Parathyroid adenoma (tissue), 2 donors: Measurements from ENCODE around the gene GPAM.

ENCODE experiments used
- H2AFZ ChIP-seq: fragments of 300-600 bp; sonication (generic); one replicate; pipeline ENCODE4 v1.7.0; 2017; ENCODE audit warnings: antibody characterized with exemption, mild to moderate bottlenecking
- H3K27ac ChIP-seq: fragments of 300-600 bp; sonication (generic); one replicate; pipeline ENCODE4 v1.7.0; 2017
- H3K27me3 ChIP-seq: fragments of 300-600 bp; sonication (generic); one replicate; pipeline ENCODE4 v1.7.0; 2017; ENCODE audit warnings: low read length; ENCODE audit not compliant: control insufficient read depth, insufficient read depth
- H3K36me3 ChIP-seq: fragments of 300-600 bp; sonication (generic); one replicate; pipeline ENCODE4 v1.7.0; 2017; ENCODE audit warnings: low read length; ENCODE audit not compliant: control insufficient read depth, insufficient read depth
- H3K4me1 ChIP-seq: fragments of 300-600 bp; sonication (generic); one replicate; pipeline ENCODE4 v1.7.0; 2017; ENCODE audit warnings: control low read depth
- H3K4me2 ChIP-seq: fragments of 300-600 bp; sonication (generic); one replicate; pipeline ENCODE4 v1.7.0; 2017; ENCODE audit warnings: low read length
- H3K4me3 ChIP-seq: fragments of 300-600 bp; sonication (generic); one replicate; pipeline ENCODE4 v1.7.0; 2017; ENCODE audit warnings: low read depth, low read length
- H3K79me2 ChIP-seq: fragments of 300-600 bp; sonication (generic); one replicate; pipeline ENCODE4 v1.7.0; 2017; ENCODE audit warnings: control low read depth
- H3K9ac ChIP-seq: fragments of 300-600 bp; sonication (generic); one replicate; pipeline ENCODE4 v1.7.0; 2017; ENCODE audit warnings: mild to moderate bottlenecking
- H3K9me3 ChIP-seq: fragments of 300-600 bp; sonication (generic); one replicate; pipeline ENCODE4 v1.7.0; 2017; ENCODE audit warnings: low read length; ENCODE audit not compliant: control insufficient read depth
- TF ChIP-seq, protein P1 (sequence below): fragments of 300-600 bp; sonication (generic); IDR thresholded peaks from one replicate; pipeline ENCODE4 v1.7.0; 2017; ENCODE audit warnings: antibody characterized with exemption, mild to moderate bottlenecking
- donor health status: primary hyperparathyroidism.

The GPAM gene

DNA sequence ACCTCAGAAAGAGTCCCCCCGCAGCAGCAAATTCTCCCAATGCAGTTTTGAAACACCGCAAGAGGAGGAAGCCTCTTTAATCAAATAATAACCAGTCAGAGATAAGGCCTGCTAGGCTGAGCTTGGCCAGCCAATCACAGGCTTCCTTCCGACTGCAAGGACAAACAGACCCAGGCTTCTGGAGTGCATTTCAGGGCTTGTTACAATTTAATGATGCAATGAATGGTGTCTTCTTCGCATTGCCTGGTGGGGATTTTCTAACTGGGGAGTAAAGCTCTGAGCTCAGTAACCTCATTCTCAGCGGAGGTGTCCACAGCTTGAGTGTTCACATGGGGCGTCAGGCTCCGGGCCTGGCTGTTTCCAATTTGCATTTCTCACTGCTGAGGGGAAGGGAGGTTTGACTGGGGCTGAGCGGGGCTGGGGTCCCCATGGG, 31.8 kb upstream of the GPAM start:
- Histone ChIP-seq H3K4me3 (no peak overlapping the region), H3K27me3 (no peaks in the 10 kb centered on the region), H3K9ac (no peak overlapping the region), H3K4me2 (no peak overlapping the region), H3K79me2 (no peaks in the 10 kb centered on the region), H2AFZ (no peak overlapping the region), H3K27ac (no peak overlapping the region), H3K36me3 (no peaks in the 10 kb centered on the region), H3K9me3 (no peaks in the 10 kb centered on the region), H3K4me1 (no peaks in the 10 kb centered on the region)
- TF ChIP-seq, protein P1, sequence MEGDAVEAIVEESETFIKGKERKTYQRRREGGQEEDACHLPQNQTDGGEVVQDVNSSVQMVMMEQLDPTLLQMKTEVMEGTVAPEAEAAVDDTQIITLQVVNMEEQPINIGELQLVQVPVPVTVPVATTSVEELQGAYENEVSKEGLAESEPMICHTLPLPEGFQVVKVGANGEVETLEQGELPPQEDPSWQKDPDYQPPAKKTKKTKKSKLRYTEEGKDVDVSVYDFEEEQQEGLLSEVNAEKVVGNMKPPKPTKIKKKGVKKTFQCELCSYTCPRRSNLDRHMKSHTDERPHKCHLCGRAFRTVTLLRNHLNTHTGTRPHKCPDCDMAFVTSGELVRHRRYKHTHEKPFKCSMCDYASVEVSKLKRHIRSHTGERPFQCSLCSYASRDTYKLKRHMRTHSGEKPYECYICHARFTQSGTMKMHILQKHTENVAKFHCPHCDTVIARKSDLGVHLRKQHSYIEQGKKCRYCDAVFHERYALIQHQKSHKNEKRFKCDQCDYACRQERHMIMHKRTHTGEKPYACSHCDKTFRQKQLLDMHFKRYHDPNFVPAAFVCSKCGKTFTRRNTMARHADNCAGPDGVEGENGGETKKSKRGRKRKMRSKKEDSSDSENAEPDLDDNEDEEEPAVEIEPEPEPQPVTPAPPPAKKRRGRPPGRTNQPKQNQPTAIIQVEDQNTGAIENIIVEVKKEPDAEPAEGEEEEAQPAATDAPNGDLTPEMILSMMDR: no peak

DNA sequence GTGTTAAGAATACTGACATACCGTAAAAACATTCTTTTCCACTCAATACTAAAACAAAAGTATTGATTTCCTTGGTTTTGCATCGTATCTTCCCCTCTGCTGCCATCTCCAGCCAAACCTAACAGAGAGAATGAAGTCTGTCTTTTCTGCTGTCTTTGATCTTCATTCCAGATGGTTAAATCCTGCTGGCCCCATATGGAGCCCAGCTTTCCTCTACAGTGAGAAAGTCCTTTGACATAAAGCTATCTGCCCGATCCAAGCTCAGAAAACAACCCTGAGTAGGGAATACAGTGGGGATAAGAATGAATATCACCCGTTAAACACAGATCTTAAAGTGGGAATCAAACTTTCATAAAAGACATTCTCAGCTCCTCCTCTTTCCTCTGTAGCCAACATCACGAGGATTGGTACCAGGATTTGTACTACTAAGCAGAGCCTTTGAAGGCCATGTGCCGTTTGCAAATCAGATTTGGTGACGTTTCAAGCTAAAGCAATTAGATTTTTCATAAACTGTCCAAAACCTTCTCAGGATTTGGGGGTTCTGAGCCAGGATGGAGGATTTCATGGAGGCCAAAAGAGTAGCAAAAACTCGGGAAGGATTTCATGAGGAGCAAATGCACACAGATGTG, 30.8 kb upstream of the GPAM start:
- no peaks in the 10 kb centered on the region for H3K4me1 ChIP-seq
- no peaks in the 10 kb centered on the region for H3K9me3 ChIP-seq
- no peak overlapping the region for H3K27ac ChIP-seq
- H3K4me2 ChIP-seq: no peak overlapping the region
- TF ChIP-seq, protein P1: no peak
- H3K27me3 ChIP-seq: no peaks in the 10 kb centered on the region
- H3K4me3 ChIP-seq: no peak overlapping the region
- no peaks in the 10 kb centered on the region for H3K36me3 ChIP-seq
- H3K79me2 ChIP-seq: no peaks in the 10 kb centered on the region
- no peak overlapping the region for H2AFZ ChIP-seq
- H3K9ac ChIP-seq: no peak overlapping the region

DNA sequence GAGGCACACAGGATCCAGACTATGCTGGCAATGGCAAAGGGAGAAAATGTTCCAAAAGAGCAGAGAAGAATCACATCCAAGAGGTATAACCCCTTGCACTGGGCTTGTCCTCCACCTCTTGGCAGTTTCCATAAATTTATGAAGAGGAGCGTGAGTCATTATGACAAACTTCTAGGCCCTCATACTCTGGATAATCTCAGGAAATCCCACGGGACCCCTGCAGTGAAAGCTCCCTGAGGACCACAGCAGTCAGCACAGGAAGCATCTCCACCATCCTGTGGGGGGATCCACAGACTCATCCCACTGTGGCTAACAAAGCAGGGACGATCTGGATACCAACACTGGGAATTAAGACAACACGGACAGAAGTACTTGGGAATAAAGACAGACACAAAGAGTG, 30.3 kb upstream of the GPAM start:
- Histone ChIP-seq H3K4me2 (no peak overlapping the region), H3K36me3 (no peaks in the 10 kb centered on the region), H3K4me1 (no peaks in the 10 kb centered on the region), H3K4me3 (no peak overlapping the region), H3K79me2 (no peaks in the 10 kb centered on the region), H3K9ac (no peak overlapping the region), H2AFZ (no peak overlapping the region), H3K27ac (no peak overlapping the region), H3K9me3 (no peaks in the 10 kb centered on the region), H3K27me3 (no peaks in the 10 kb centered on the region)
- TF ChIP-seq, protein P1: no peak

DNA sequence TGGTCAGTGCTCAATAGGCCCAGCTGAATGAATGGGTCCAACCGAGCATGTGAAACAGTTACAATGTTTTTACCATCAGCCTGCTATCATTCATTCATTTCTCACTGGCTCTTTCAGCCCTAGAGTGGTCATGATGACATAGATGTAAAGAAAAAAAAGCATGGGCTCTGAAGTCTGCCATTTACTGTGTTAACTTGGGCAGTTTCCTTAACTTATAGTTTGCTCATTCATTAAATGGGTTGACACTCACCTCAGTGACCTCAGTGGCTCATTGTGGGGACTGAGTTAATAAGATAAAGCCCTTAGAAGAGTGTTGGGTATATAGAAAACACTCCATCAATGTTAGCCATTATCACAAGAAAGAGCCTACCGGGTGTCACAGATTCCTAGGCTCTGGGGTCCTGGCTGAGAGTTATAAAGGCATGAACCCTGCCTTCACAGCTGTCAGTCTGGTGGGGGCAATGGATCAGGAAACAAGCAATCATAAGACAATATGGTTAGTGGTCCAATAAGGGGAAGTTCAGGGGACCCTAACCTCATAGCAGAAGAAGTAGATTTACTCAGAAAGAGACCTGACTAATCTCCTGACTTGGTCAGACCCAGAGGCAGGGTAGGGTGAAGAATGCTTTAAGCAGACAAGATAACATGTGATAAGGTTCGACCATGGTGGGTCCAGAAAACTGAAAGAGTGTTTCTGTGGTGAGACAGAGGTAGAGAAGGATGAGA, 29.7 kb upstream of the GPAM start:
- Histone ChIP-seq H3K9me3 (no peaks in the 10 kb centered on the region), H3K4me3 (no peak overlapping the region), H2AFZ (no peak overlapping the region), H3K79me2 (no peaks in the 10 kb centered on the region), H3K9ac (no peak overlapping the region), H3K4me1 (no peaks in the 10 kb centered on the region), H3K4me2 (no peak overlapping the region), H3K36me3 (no peaks in the 10 kb centered on the region), H3K27ac (no peak overlapping the region), H3K27me3 (no peaks in the 10 kb centered on the region)
- TF ChIP-seq, protein P1: no peak

DNA sequence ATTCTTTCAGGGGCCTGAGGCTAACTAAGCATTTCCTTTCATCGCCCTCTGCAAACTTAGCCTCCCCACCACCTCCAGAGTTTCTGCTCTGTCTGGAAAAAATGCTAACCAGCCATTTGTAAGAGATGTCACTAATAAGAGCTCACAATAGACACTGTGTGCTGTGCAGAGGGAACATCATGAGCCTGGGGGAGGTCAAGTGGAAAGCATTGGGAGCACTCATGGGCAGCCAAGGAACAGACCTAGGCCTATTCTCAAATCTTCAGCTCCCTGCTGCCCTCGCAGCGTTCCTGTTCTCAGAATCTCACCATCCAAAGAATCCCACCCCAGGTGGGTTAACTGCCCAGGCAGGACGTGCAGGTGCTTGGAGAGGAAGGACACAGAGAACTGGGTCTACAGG, 27.1 kb upstream of the GPAM start:
- Histone ChIP-seq H3K27me3 (no peaks in the 10 kb centered on the region), H3K79me2 (no peaks in the 10 kb centered on the region), H3K4me3 (no peak overlapping the region), H3K4me2 (no peak overlapping the region), H3K36me3 (no peaks in the 10 kb centered on the region), H2AFZ (no peak overlapping the region), H3K9me3 (no peaks in the 10 kb centered on the region), H3K27ac (no peak overlapping the region), H3K9ac (no peak overlapping the region), H3K4me1 (no peaks in the 10 kb centered on the region)
- TF ChIP-seq, protein P1: no peak
